ENCODE measurements around the gene CHST4.

The CHST4 gene

DNA sequence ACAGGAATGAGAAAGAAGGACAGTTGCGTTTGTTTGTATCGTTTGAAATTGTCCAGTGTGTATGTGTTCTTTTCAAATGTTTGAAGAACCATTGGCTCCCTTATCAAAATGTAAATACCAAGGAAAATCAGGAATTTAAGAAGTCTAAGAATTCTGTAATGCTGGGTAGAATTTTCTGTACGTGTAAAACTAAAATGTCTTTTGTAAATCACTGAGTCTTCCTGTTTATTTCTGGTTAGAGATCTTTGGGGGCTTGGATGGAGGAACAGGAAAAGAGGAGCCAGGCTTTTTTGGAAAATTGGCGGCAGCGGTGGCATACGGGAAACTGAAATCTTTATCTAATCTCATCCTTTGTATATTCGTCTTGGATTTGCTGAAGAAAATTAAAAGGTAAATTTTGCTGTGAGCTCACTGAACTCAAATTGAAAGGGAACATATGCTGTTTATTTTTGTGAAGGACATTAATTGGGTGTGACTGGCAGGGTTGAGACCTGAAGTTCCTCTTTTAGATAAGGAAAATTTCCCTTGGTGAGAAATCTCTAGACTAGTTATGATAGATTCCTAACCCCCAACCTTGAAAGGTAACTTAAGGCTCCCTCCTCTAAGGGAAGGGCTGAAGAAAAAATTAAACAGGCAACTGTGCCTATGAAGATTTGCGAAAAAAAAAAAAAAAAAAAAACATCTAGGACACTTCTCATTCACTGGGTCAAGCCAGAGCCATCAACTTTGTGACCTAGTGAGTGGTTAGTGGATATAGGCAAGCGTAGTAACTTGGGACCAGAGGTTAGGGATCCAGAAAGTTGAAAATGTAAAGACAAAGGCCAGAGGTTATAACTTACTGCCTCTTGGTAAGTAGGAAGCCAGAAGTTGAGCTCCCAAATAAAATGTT is 39.8 kb downstream of the CHST4 start:
- TF ChIP-seq, protein P1, sequence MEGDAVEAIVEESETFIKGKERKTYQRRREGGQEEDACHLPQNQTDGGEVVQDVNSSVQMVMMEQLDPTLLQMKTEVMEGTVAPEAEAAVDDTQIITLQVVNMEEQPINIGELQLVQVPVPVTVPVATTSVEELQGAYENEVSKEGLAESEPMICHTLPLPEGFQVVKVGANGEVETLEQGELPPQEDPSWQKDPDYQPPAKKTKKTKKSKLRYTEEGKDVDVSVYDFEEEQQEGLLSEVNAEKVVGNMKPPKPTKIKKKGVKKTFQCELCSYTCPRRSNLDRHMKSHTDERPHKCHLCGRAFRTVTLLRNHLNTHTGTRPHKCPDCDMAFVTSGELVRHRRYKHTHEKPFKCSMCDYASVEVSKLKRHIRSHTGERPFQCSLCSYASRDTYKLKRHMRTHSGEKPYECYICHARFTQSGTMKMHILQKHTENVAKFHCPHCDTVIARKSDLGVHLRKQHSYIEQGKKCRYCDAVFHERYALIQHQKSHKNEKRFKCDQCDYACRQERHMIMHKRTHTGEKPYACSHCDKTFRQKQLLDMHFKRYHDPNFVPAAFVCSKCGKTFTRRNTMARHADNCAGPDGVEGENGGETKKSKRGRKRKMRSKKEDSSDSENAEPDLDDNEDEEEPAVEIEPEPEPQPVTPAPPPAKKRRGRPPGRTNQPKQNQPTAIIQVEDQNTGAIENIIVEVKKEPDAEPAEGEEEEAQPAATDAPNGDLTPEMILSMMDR (conservative IDR thresholded peaks at IDR 0.05; ENCODE audit: control insufficient read depth, insufficient read depth, low read depth, low read length), result no peak
- DNase-seq (ENCODE audit: low read depth), result no peak
- no peak overlapping the region for H3K4me3 ChIP-seq (ENCODE audit: control insufficient read depth, low read depth, low read length)

DNA sequence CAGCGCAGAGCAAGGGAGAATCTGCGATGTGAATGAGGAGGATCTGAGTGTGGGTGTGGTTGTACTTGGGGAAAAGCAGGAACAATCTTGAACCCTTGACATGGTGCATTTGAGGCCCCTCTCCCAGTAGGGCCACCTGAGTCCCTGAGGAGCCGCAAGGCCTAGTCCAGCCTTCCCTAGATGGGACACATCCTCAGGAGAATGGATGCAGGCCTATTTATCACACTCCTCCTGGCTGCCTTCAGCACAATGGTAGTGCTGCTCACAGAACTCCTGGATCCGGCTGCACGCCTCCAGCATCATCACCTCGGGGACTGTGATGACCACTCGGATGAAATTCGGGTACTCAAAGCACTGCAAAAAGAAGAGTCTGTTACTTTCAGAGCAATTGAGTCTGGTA is 41.7 kb downstream of the CHST4 start:
- no peak for DNase-seq (ENCODE audit: low read depth)
- TF ChIP-seq, protein P1 (conservative IDR thresholded peaks at IDR 0.05; ENCODE audit: control insufficient read depth, insufficient read depth, low read depth, low read length), result no peak
- H3K4me3 ChIP-seq (ENCODE audit: control insufficient read depth, low read depth, low read length), result no peak overlapping the region

DNA sequence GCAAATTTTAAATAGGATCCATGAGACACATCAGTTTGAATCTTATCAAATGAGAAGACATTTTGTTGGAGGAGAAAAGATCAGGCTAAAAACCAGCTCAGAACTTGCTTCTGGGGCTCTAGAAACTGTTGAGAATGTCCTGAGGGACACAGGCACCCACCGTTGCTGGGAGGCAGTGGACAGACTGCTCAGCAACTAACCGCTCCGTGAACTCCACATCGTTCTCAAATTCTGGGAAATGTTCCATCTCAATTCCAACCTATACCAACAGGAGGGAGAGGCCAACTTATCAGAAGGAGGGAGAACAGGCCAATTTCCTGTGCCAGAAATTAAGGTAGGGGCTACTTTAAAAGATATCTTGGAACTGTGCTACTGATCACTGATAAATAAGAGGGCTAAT is 42.3 kb downstream of the CHST4 start:
- no peak for DNase-seq (ENCODE audit: low read depth)

DNA sequence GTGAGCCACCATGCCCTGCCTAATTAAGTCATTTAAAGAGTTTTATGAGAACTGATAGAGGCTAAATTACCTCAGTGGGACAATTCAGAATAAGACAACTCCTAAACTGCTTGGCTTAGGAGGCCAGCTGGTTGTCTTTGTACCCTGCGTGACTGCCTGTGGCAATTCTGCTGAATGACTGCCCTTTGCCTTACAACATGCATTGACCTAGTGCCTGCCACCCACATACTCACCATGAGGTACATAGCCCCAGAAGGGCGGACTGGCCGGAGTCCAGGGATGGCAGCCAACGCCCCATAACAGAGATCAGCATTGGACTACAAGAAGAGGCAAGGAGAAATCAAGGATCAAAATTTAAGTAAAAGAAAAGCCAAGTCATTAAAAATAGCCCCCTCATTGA is 43.4 kb downstream of the CHST4 start:
- DNase-seq (ENCODE audit: low read depth), result no peak
- TF ChIP-seq, protein P1 (conservative IDR thresholded peaks at IDR 0.05; ENCODE audit: control insufficient read depth, insufficient read depth, low read depth, low read length), result no peak

More for the DNA sequence above, 42.3 kb downstream of the CHST4 start:
- H3K4me3 ChIP-seq (ENCODE audit: control insufficient read depth, low read depth, low read length), result no peak overlapping the region
- TF ChIP-seq, protein P1 (conservative IDR thresholded peaks at IDR 0.05; ENCODE audit: control insufficient read depth, insufficient read depth, low read depth, low read length), result no peak

DNA sequence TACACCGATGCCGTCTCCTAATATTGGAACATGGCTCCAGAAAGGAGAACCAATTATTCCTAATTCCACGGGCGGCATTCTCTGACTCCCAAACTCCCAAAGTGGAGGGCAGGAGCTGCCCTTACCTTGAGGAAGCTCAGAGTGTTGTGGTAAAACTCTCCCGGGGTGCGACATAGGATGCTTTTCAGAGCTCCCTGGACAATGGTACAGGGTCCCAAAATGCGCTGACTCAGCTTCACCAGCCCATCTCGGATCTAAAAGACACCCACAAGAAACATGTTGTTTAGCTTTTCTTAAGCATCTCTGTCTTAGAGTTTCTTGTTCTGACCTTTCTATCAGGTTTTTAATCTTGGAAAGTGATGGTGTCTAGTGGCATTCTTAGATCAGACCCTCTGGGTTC is 43.9 kb downstream of the CHST4 start:
- DNase-seq (ENCODE audit: low read depth), result no peak
- TF ChIP-seq, protein P1 (conservative IDR thresholded peaks at IDR 0.05; ENCODE audit: control insufficient read depth, insufficient read depth, low read depth, low read length), result no peak
- no peak overlapping the region for H3K4me3 ChIP-seq (ENCODE audit: control insufficient read depth, low read depth, low read length)

More for the DNA sequence above, 43.4 kb downstream of the CHST4 start:
- no peak overlapping the region for H3K4me3 ChIP-seq (ENCODE audit: control insufficient read depth, low read depth, low read length)

DNA sequence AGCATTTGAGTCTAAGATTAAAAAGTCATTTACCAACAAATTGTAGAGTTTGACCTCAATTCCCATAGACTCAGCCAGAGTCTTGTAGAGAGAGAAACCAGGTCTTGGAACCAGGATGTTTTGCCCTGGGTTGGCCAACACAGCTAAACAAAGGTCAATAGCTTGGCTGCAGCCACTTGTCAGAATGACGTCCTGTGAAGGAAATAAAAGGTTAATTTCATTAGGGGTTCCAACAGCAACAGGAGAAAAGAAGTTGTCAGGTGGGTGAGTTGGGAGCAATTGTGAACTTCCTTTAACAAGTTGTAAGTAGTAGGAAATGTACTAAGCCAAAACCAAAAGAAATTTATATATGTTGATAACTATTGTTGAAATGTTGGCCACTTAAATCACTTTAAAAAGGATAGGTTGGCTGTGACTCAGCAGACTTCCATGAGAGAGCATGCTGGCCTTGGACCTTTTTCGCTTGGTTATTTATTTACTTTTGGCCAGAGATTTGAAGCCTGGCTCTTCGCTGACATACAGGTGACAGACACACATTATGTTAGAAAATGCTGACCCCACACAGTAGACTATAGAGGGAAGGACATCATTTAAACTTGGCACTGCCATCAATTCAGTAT is 46.4 kb downstream of the CHST4 start:
- DNase-seq (ENCODE audit: low read depth), result no peak
- TF ChIP-seq, protein P1 (conservative IDR thresholded peaks at IDR 0.05; ENCODE audit: control insufficient read depth, insufficient read depth, low read depth, low read length), result no peak
- H3K4me3 ChIP-seq (ENCODE audit: control insufficient read depth, low read depth, low read length), result no peak overlapping the region

Data from fibroblast of mammary gland (primary cell).